Panc1 (cell line): ENCODE measurements around the gene MAGI2. TPM values are rescaled to one million over a fixed set of nuclear protein-coding genes. Genes with fewer than 3 reads are reported as not detected.
A peak's percentile ranks its signal among the peaks of the same experiment; 100 is the strongest.

Source experiments
- ATAC-seq: fragments of 200-7000 bp; cut with Tn5 transposase; 2 replicates; pipeline ENCODE4 v1.9.1; 2020; ENCODE audit warnings: mild to moderate bottlenecking, moderate library complexity
- BruUV-seq: library from RNA; stranded (reverse); fragments of 400-500 nt; replicated peaks from 2 replicates; lab custom pipeline; 2021; lab: Mats Ljungman, UMichigan
- CTCF ChIA-PET: fragments of 300-600 bp; sonication (Branson Sonifier 250); formaldehyde crosslinking; loops from one replicate; lab custom pipeline; 2022; ENCODE audit warnings: antibody characterized with exemption; lab: Charles Lee
- POLR2A ChIA-PET: fragments of 300-600 bp; sonication (Branson Sonifier 250); formaldehyde crosslinking; loops from one replicate; lab custom pipeline; 2022; ENCODE audit warnings: antibody characterized with exemption; lab: Charles Lee
- DNase-seq: peaks from one replicate; pipeline ENCODE4 v3.0.0-alpha.2; 2010; ENCODE audit warnings: low read depth, low spot score
- H3K27ac ChIP-seq: 2 replicates; pipeline ENCODE4 v1.5.1; 2011; ENCODE audit warnings: mild to moderate bottlenecking, low read length, inconsistent platforms
- H3K27me3 ChIP-seq: fragments of 200-500 bp; sonication (Bioruptor generic); 2 replicates; pipeline ENCODE4 v1.6.0; 2014; ENCODE audit warnings: low read length, inconsistent platforms; ENCODE audit not compliant: control insufficient read depth, insufficient read depth
- H3K36me3 ChIP-seq: fragments of 200-500 bp; sonication (Bioruptor generic); 2 replicates; pipeline ENCODE4 v1.5.1; 2014; ENCODE audit warnings: inconsistent platforms, mild to moderate bottlenecking, low read length, moderate library complexity; ENCODE audit not compliant: control insufficient read depth, insufficient read depth
- H3K4me1 ChIP-seq: 2 replicates; pipeline ENCODE4 v1.5.1; 2011; ENCODE audit warnings: inconsistent platforms, mild to moderate bottlenecking, low read length, moderate library complexity; ENCODE audit not compliant: control insufficient read depth, insufficient read depth
- H3K4me3 ChIP-seq, 2 experiments: 2 replicates each; pipeline ENCODE4 v1.5.1; 2011 to 2012; ENCODE audit warnings: low read depth in 2 of 2, low read length in 2 of 2, mild to moderate bottlenecking in 2 of 2, inconsistent platforms in 1 of 2, moderate library complexity in 1 of 2
- H3K9me3 ChIP-seq: fragments of 200-500 bp; sonication (Bioruptor generic); 2 replicates; pipeline ENCODE4 v1.5.1; 2014; ENCODE audit warnings: low read depth, mild to moderate bottlenecking, inconsistent platforms, low read length, moderate library complexity; ENCODE audit not compliant: control insufficient read depth, insufficient read depth
- POLR2AphosphoS5 ChIP-seq: IDR thresholded peaks from 2 replicates; pipeline ENCODE4 v1.6.1; 2012; ENCODE audit warnings: mild to moderate bottlenecking, low read depth, low read length, moderate library complexity
- SIN3A ChIP-seq: IDR thresholded peaks from 2 replicates; pipeline ENCODE4 v1.6.1; 2012; ENCODE audit warnings: low read depth, mild to moderate bottlenecking, low read length, moderate library complexity, borderline replicate concordance; ENCODE audit not compliant: insufficient read depth
- TCF7L2 ChIP-seq: IDR thresholded peaks from 2 replicates; pipeline ENCODE4 v1.6.1; 2011; ENCODE audit warnings: mild to moderate bottlenecking, low read depth, low read length, inconsistent platforms
- in situ Hi-C: cut with HindIII; loops from 2 replicates; pipeline ENCODE4 v1.10.0; 2016; ENCODE audit warnings: low sequenced_read_pairs, low pct_unique_long_range_greater_than_20kb
- intact Hi-C: fragments of 100-400 bp; cut with micrococcal nuclease; formaldehyde crosslinking; loops from one replicate; pipeline ENCODE4 v1.10.0; 2022; ENCODE audit not compliant: unreplicated experiment
- total RNA-seq: library from RNA; stranded (reverse); gene quantifications from one replicate; pipeline ENCODE4 v1.2.1, GENCODE V29; 2021; ENCODE audit not compliant: unreplicated experiment
- TF ChIP-seq, protein P1 (sequence below): fragments of 450-650 bp; IDR thresholded peaks from 2 replicates; pipeline ENCODE4 v1.5.1; 2017; ENCODE audit warnings: mild to moderate bottlenecking
- TF ChIP-seq, protein P2 (sequence below), 2 experiments: IDR thresholded peaks; 2 replicates each; pipeline ENCODE4 v1.6.1; 2011 to 2012; ENCODE audit warnings: low read depth in 2 of 2, control low read depth in 1 of 2, low read length in 1 of 2, mild to moderate bottlenecking in 1 of 2, moderate library complexity in 1 of 2; ENCODE audit not compliant: insufficient read depth in 1 of 2

The MAGI2 gene
- total RNA-seq, 1 experiment from 2014 or later = 5.4 TPM

GRCh38 chr7:78703391-78703790 lies 750.1 kb downstream of the MAGI2 start:
- Histone ChIP-seq H3K36me3 (no peaks in the 10 kb centered on the region), H3K27ac (no peak overlapping the region)
- no peak for ATAC-seq

GRCh38 chr7:78702770-78703169 lies 750.7 kb downstream of the MAGI2 start:
- in situ Hi-C loops = no loop called here
- DNase-seq = peak; percentile 88
- no peak overlapping the region for H3K27ac ChIP-seq
- no peak overlapping the region for H3K4me3 ChIP-seq
- H3K4me1 ChIP-seq = no peaks in the 10 kb centered on the region
- ATAC-seq = peak; percentile 51; the same call in 1 of the 2 replicates
- H3K36me3 ChIP-seq = no peaks in the 10 kb centered on the region
- no peaks in the 10 kb centered on the region for H3K9me3 ChIP-seq
- no peaks in the 10 kb centered on the region for H3K27me3 ChIP-seq
- TF ChIP-seq TCF7L2 = no peak
- TF ChIP-seq POLR2AphosphoS5 = no peak
- no peak for TF ChIP-seq SIN3A
- TF ChIP-seq, protein P1, sequence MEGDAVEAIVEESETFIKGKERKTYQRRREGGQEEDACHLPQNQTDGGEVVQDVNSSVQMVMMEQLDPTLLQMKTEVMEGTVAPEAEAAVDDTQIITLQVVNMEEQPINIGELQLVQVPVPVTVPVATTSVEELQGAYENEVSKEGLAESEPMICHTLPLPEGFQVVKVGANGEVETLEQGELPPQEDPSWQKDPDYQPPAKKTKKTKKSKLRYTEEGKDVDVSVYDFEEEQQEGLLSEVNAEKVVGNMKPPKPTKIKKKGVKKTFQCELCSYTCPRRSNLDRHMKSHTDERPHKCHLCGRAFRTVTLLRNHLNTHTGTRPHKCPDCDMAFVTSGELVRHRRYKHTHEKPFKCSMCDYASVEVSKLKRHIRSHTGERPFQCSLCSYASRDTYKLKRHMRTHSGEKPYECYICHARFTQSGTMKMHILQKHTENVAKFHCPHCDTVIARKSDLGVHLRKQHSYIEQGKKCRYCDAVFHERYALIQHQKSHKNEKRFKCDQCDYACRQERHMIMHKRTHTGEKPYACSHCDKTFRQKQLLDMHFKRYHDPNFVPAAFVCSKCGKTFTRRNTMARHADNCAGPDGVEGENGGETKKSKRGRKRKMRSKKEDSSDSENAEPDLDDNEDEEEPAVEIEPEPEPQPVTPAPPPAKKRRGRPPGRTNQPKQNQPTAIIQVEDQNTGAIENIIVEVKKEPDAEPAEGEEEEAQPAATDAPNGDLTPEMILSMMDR = no peak
- TF ChIP-seq, protein P2, sequence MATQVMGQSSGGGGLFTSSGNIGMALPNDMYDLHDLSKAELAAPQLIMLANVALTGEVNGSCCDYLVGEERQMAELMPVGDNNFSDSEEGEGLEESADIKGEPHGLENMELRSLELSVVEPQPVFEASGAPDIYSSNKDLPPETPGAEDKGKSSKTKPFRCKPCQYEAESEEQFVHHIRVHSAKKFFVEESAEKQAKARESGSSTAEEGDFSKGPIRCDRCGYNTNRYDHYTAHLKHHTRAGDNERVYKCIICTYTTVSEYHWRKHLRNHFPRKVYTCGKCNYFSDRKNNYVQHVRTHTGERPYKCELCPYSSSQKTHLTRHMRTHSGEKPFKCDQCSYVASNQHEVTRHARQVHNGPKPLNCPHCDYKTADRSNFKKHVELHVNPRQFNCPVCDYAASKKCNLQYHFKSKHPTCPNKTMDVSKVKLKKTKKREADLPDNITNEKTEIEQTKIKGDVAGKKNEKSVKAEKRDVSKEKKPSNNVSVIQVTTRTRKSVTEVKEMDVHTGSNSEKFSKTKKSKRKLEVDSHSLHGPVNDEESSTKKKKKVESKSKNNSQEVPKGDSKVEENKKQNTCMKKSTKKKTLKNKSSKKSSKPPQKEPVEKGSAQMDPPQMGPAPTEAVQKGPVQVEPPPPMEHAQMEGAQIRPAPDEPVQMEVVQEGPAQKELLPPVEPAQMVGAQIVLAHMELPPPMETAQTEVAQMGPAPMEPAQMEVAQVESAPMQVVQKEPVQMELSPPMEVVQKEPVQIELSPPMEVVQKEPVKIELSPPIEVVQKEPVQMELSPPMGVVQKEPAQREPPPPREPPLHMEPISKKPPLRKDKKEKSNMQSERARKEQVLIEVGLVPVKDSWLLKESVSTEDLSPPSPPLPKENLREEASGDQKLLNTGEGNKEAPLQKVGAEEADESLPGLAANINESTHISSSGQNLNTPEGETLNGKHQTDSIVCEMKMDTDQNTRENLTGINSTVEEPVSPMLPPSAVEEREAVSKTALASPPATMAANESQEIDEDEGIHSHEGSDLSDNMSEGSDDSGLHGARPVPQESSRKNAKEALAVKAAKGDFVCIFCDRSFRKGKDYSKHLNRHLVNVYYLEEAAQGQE (IDR thresholded peaks at IDR 0.05; ENCODE audit: insufficient read depth in 1 of 2, low read depth in 2 of 2, low read length in 1 of 2) = no peak
- intact Hi-C loops = no loop called here
- ChIA-PET POLR2A (no interaction called here), CTCF (no interaction called here)
- no TSS peak for BruUV-seq

More at GRCh38 chr7:78703391-78703790, 750.1 kb downstream of the MAGI2 start:
- Histone ChIP-seq H3K4me3 (no peak overlapping the region), H3K27me3 (no peaks in the 10 kb centered on the region), H3K9me3 (no peaks in the 10 kb centered on the region), H3K4me1 (no peaks in the 10 kb centered on the region)
- no TSS peak for BruUV-seq
- in situ Hi-C loops (no loop called here), intact Hi-C loops (no loop called here)
- POLR2A ChIA-PET = no interaction called here
- TF ChIP-seq SIN3A (no peak), TCF7L2 (no peak)
- TF ChIP-seq, protein P2 (IDR thresholded peaks at IDR 0.05; ENCODE audit: insufficient read depth in 1 of 2, low read depth in 2 of 2, low read length in 1 of 2) = no peak
- TF ChIP-seq, protein P1 = no peak
- CTCF ChIA-PET = no interaction called here
- no peak for DNase-seq
